Fibroblast of villous mesenchyme (primary cell): ENCODE data around the gene NR2F6. TPM values are rescaled to one million over a fixed set of nuclear protein-coding genes. Genes with fewer than 3 reads are reported as not detected.
A peak's percentile ranks its signal among the peaks of the same experiment; 100 is the strongest.

Experiments
- DNase-seq: peaks from one replicate; pipeline ENCODE4 v3.0.0-alpha.2; 2010; ENCODE audit warnings: low read depth
- H3K4me3 ChIP-seq: 2 replicates; pipeline ENCODE4 v1.5.1; 2011; ENCODE audit warnings: low read depth, mild to moderate bottlenecking, low read length
- total RNA-seq: library from RNA; depleted of rRNA; stranded (reverse); fragments of >200 nt; gene quantifications from 2 replicates; pipeline ENCODE4 v1.2.3, GENCODE V29; 2012
- TF ChIP-seq, protein P1 (sequence below): IDR thresholded peaks from 2 replicates; pipeline ENCODE4 v1.5.1; 2012; ENCODE audit warnings: low read depth, mild to moderate bottlenecking, low read length; ENCODE audit not compliant: insufficient read depth

NR2F6 gene
- total RNA-seq, 1 donor: 51.0 TPM

DNA sequence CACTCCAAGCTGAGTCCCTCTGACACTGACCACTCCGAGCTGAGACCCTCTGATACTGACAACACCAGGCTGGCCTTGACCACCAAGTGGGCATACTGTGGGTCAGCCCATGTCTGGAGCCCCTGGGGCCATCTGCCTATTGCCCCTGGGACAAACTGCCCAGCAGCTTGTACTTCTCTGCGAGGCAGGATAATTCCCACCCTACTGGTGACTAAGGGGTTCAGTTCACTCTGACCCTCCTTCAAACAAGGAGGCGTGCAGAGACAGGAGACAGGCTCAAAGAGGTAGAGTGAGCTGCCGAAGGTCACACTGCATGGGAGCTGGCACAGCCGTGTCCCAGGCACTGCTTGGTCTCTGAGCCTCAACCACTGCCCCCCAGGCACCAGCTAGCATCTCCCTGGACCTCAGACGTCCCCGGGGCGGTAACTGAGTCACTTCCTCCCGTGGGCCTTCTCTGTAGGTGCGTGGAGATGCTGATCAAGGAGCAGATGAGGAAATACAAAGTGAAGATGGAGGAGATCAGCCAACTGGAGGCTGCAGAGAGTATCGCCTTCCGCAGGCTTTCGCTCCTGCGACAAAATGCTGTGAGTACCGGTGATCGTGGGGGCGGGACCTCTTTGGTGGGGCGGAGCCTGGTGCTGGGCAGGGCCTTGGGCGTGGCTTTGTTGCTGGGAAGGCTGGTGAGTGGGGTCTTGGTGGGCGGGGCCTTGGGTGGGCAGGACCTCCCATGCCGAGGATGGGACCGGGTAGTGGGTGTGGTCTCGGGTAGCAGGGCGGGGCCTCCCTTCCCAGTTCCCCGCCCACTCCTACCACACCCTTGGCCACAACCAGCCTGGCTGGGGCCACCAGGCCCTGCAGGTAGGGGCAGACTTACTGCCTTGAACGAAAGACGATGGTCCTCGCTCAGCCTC, 36.3 kb downstream of the NR2F6 start:
- TF ChIP-seq, protein P1, sequence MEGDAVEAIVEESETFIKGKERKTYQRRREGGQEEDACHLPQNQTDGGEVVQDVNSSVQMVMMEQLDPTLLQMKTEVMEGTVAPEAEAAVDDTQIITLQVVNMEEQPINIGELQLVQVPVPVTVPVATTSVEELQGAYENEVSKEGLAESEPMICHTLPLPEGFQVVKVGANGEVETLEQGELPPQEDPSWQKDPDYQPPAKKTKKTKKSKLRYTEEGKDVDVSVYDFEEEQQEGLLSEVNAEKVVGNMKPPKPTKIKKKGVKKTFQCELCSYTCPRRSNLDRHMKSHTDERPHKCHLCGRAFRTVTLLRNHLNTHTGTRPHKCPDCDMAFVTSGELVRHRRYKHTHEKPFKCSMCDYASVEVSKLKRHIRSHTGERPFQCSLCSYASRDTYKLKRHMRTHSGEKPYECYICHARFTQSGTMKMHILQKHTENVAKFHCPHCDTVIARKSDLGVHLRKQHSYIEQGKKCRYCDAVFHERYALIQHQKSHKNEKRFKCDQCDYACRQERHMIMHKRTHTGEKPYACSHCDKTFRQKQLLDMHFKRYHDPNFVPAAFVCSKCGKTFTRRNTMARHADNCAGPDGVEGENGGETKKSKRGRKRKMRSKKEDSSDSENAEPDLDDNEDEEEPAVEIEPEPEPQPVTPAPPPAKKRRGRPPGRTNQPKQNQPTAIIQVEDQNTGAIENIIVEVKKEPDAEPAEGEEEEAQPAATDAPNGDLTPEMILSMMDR: no peak
- DNase-seq: peak; percentile 41
- no peak overlapping the region for H3K4me3 ChIP-seq

- no peak overlapping the region for H3K4me3 ChIP-seq
- no peak for DNase-seq
- TF ChIP-seq, protein P1: no peak
These were observed 38.8 kb downstream of the NR2F6 start for GRCh38 chr19:17206736-17207581.

DNA sequence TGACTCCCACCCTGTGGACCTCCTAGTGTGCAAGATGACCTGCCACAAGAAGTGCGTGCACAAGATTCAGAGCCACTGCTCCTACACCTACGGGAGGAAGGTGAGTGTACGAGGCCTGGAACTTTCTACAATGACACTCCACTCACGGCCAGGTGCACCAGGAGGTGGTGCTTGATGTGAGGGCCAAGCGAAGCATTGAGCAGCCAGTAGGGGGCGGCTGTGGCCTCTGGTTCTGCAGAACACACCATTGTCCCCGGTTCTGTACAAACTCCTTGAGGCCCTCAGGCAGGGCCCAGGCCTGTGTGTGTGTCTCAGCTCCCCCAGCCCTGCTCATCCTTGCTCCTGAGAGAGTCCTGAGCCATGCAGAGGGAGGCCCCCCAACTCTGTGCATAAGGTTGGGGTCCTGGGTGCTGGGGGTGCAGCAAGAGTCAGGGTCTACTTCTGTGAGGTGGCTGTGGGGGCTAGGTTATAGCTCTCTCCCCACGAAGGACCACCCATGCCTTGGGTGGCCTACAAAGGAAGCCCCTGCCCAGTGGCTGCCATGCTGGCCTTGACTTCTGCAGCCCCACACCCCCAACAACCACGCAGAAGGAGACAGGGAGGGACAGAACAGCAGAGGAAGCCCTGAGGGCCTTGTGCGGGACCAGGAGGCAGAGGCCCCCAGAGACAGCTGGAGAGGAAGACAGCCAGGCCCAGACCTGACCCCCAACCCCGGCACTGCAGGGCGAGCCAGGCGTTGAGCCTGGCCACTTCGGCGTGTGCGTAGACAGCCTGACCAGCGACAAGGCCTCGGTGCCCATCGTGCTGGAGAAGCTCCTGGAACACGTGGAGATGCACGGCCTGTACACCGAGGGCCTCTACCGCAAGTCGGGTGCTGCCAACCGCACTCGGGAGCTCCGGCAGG, 40.2 kb downstream of the NR2F6 start:
- TF ChIP-seq, protein P1: peak; percentile 76
- DNase-seq: peak; percentile 57

DNA sequence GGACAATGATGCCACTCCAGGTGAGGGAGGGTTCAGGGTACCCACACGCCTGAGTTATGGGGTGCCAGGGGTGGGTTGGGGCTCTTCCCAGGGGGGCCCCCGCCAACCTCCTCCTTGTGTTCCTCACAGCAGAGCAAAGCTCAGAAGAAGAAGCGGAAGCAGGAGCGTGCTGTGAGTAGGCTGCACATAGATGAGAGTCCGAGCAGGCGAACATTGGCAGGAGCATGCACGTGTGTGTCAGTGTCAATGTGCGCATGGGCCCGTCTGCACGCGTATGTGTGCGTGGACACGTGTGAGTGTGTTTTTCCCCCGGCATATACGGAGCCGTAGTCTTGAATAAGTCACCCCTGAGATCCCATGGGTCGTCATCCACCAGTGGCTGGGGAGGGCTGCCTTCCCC, 43.0 kb downstream of the NR2F6 start:
- no peak for DNase-seq
- no peak overlapping the region for H3K4me3 ChIP-seq
- TF ChIP-seq, protein P1: no peak

More for the DNA sequence above, 40.2 kb downstream of the NR2F6 start:
- no peak overlapping the region for H3K4me3 ChIP-seq

GRCh38 chr19:17202249-17202648, 43.5 kb downstream of the NR2F6 start:
- H3K4me3 ChIP-seq: no peak overlapping the region
- DNase-seq: no peak
- TF ChIP-seq, protein P1: no peak
